Measurements from ENCODE around the gene KEAP1.

The KEAP1 gene

DNA sequence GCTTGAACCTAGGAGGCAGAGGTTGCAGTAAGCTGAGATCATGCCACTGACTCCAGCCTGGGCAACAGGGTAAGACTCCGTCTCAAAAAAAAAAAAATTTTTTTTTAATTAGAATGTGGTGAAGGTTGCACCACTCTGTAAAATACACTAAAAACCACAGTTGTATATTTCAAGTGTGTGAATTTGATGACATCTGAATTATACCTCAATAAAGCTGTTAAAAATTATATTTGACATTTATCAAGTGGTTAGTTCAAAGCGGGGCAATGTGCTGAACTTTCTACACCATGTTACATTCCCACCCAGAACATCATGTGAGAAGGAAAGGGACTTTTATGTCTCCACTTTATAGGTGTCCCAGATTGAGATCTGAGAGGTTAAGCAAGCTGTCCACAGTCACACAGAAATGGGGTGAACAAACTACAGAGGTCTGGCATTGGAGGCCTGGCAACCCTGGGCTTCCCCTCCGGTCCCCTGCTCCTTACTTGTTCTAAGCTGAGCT lies 20.0 kb upstream of the KEAP1 start:
- no peak for DNase-seq (ENCODE audit: low read depth in 2 of 2)

DNA sequence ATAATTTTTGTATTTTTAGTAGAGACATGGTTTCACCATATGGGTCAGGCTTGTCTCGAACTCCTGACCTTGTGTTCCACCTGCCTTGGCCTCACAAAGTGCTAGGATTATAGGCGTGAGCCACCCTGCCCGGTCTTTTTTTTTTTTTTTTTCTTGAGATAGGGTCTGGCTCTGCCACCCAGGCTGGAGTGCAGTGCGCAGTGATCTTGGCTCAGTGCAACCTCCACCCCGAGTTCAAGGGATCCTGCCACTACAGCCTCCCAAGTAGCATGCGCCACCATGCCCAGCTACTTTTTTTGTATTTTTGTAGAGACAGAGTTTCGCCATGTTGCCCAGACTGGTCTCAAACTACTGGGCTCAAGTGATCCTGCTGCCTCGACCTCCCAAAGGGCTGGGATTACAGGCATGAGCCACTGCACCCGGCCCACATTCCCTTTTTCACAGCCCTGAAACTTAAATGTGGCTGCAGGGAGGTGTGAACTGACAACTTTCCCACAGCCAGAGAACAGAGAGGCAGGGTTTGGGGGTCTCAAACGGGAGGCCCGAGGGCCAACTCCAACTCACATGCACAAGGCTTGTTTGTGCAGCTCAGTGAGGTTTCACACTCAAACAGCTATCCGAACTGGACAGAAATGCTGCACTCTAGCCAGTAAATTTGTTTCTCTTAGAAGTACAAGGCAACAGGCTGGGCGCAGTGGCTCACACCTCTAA lies 18.5 kb upstream of the KEAP1 start:
- DNase-seq (ENCODE audit: low read depth in 2 of 2): no peak

DNA sequence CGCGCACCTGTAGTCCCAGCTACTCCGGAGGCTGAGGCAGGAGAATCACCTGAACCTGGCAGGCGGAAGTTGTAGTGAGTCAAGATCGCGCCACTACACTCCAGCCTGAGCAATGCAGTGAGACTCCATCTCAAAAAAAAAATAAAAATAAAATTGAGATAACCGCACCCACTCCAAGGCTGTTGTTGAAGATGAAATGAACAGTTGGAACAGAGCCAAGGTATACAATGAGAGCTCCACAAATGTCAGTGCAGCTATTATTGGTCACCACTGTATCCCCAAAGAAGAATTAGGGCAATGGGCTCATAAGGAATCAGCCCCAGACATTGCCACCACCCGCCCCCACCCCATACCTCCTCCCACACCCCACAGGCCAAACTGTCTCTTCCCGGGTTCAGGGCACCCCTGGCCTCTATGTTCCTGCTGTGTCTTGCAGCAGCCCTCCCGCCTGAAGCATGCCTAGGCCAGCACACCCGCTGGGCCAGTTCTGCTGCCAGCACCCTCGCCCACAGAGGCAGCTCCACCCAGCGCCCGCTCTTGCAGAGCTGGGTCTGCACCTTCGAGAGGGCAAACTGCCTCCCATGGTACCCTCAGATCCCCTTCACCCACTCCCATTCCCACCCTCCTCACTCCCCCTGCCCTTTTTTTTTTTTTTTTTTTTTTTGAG lies 17.6 kb upstream of the KEAP1 start:
- no peak for DNase-seq (ENCODE audit: low read depth in 2 of 2)

DNA sequence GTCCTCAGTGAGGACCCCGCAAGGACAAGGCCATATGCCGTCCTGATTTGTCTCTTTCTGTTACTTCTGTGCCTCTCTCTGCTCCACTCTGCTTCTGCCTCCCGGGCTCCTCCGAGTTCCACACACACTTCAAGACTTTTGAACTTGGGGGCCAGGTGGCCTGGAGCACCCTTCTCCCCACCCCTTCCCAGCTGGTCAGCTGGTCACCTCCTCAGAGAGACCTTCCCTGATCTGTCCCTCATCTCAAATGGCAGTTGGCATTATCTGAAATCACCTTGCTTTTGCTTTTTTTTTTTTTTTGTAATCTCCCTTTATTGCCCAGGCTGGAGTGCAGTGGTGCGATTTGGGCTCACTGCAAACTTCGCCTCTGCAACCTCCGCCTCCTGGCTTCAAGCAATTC lies 16.3 kb upstream of the KEAP1 start:
- DNase-seq (ENCODE audit: low read depth in 2 of 2): no peak

DNA sequence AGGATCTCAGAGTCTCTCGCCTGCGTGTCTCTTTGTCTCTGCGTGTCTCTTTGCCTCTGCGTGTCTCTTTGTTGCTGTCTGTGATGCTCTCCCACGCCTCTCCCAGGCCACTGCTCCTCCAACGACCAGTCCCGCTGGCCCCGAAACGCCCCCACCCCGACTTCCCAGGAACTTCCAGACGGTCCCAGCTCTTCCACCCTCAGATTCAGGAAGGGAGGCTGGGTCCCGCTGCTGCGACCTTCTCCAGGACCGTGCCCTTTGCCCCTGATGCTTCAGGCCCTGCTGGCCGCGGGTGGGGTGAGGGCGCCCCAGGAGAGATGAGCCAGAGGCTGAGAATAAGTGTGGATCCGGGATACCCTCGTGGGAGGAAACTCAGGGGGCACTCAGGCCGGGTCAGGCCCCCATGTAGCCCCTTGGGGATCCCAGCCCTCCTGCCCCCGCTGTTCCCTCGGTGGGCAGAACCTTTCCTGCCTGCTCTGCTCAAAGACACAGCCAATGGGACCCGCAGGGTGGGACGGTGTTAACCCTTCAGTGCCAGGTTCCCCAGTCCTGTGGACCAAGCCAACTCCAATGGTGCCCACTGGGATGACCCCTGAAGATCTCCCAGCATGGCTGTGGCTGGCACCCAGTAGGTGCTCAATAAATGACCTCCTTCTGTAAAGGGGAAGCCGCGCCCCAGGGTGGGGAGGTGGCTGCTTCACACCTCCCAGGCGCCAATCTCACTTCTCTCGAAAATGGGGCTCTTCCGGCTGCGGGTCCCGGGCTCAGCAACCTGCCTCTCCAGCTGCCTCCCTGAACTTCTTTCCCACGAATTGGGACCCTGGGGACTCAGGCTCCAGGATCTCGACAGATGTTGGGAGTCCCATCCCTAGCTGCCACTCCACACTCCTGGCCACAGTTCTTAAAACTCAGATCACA lies 15.5 kb upstream of the KEAP1 start:
- no peak for DNase-seq (ENCODE audit: low read depth in 2 of 2)

DNA sequence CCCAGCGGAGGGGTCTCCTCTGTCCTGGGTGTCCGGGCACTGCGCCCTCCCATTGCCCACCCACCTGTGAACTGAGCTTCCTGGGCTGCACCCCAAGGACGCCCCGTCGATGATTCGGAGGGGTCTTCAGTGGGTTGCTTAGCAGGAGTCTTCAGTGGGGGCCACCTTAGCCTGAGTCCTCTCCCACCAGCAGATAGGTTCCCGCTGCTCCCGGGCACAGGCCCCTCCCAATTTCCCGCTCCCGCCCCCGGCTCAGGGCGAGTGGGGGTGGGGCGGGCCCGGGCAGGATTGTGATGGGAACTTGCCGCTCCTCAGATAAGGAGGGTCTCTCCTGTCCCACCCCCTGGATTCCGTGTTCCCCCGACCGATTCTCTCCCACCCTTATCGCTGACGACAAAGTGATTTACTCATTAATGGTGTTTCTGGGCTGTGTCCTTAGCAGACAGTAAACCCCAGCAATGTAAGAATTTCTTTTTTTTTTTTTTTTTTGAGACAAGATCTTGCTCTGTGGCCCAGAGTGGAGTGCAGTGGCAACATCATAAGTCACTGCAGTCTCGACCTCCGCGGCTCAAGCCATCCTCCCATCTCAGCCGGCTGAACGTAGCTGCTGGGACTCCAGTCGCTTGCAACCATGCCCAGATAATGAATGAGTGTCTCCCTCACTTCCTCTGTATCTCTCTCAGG lies 14.7 kb upstream of the KEAP1 start:
- DNase-seq (ENCODE audit: low read depth in 2 of 2): no peak

DNA sequence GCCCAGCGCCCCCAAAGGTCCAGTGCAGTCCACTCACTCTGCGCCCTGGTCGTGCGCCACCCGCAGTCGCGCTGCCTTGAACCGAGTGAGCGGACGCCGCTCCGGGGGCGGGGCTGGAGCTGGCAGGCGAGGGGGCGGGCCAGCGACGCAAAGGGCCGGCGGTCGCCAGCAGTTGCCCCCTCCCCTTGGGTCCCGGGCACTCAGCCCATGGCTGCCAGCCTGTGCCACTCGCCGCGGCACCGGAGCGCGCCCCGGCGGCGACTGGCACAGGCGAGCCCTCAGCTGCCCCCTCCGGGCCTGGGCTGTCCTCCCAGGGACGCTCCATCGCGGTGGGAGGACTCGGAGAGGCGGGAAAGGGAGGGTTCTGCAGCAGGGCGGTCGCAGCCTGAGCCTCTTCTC lies 14.2 kb upstream of the KEAP1 start, which contains the start of gene S1PR5:
Gene S1PR5, minus strand, starts transcription at position 87 of the 399 bp plus-strand sequence. CDS start 2,436 bp downstream, outside the sequence.
- no peak for DNase-seq (ENCODE audit: low read depth in 2 of 2)

DNA sequence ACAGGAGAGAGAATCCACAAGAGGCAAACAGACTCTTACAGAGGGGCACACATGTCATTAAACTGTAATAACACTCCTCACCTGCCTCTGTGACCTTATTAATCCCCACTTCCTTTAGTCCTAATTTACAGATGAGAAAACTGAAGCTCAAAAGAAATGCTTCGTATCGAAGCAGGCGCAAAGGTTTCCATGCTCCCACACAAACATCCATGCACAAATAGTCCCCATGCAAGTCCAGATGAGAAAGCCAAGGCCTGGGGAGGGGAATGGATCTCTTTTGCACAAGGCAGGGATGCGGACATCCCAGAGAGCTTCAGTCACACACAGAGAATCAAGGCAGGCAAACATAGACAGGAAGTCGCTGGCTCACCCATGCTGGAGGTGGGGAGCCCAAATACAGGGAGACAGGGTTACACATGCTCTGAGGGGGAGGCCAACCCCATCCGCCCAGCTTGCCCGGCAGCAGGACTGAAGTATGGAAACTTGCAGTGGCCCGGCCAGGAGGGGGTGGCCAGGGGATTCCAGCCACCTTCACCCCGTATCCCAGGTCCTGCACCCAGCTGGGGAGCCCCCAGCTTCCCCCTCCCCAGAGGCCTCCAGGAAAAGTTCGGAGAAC lies 13.6 kb upstream of the KEAP1 start:
- DNase-seq (ENCODE audit: low read depth in 2 of 2): no peak

DNA sequence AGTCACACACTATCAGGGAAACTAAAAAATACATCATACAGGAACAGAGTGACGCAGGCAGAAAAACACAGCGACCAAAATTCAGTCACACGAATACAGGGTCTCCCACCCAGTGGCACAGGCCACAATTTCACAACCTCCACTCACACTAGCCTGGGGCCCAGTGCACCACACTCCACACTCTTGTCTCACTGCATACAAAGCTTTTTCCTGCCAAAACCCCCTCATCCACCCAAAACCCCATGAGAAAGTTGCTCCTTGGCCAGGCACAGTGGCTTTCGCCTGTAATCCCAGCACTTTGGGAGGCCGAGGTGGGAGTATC lies 12.9 kb upstream of the KEAP1 start:
- DNase-seq (ENCODE audit: low read depth in 2 of 2): no peak

DNA sequence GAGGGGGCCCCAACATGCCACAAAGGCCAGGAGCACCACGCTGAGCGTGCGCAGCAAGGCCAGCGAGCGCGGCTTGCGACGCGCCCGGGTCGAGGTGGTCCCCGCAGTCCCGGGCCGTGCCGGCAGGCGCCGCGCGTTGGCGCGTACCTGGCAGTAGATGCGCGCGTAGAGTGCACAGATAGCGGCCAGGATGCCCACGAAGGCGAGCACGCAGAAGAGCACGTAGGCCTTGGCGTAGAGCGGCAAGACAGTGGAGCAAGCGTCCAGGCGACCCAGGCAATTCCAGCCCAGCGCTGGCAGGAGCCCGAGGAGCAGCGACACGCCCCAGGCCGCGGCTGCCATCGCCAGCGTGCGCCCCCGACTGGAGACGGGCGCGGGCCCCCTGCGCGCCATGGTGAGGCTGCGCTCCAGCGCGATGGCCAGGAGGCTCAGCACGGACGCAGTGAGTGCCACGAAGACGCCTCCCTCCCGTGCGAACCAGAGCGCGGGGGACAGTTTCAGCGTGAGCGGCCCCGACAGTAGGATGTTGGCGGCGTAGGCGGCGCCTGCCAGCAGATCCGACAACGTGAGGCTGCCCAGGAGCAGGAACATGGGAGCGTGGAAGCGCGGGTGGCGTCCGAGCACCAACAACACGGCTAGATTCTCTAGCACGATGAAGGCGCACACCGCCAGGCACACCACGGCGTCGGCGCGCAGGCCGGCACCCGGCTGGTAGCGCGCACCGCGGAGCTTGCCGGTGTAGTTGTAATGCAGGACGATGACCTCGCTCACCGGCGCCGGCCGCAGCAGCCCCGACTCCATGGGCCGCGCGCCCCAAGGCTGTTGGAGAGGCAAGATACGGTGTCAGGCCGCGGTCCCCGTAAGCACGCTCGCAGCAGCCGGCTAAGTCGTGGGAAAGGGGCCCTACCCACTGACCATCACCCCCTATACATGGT lies 11.3 kb upstream of the KEAP1 start:
- DNase-seq (ENCODE audit: low read depth in 2 of 2): no peak

DNA sequence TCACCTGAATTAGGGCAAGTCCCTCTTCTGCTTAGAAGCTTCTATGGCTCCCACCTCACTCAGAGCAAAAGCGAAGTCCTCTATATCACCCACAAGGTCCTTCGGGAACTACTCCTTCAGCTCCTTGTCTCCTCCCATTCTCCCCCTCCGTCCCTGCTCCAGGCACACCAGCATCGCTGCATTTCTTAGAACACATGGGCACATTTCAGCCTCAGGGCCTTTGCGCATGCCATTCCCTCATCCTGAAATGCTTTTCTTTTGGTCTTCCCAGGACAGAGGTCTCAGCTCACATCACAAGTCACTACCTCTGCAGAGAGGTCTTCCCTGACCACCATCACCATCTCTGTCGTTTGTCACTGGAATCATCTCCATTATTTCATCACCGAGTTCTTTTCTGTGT lies 10.1 kb upstream of the KEAP1 start:
- no peak for DNase-seq (ENCODE audit: low read depth in 2 of 2)

DNA sequence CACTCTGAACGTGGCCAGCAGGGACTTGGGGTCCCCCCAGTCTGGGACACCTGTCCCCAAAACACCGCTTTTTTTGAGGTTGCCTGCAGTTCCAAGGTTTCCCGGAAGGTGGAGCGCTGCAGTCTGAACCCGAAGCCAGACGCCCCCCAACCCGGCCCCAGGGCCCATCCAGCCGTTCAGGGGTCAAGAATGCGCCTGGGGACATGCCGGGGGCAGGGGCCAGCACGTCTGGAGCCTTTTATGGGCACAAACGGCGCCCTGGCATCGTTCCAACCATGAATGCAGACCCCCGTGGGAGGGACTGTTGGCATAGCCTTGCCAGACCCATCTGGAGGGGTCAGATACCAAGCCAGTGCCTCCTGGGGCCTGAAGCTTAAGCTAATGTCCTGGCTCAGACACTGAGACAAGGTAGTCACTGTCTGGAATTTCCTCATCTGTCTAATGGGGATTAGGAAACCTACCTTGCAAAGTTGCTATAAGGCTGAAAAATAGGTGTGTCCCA lies 7.2 kb upstream of the KEAP1 start:
- DNase-seq (ENCODE audit: low read depth in 2 of 2): peak; percentile 35 to 50

DNA sequence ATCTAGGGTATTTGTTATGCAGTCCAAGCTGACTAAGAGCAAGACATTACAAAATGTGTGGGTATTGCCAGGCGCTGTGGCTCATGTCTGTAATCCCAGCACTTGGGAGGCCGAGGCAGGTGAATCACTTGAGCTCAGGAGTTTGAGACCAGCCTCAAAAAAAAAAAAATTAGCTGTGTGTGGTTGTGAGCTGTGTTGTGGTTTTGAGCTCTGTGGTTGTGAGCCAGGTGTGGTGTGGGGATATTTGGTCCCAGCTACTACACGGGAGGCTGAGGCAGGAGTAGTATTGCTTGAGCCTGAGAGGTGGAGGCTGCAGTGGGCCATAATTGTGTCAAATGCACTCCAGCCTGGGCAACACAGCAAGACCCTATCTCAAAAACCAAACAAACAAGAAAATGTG lies 5.6 kb upstream of the KEAP1 start:
- DNase-seq (ENCODE audit: low read depth in 2 of 2): no peak

DNA sequence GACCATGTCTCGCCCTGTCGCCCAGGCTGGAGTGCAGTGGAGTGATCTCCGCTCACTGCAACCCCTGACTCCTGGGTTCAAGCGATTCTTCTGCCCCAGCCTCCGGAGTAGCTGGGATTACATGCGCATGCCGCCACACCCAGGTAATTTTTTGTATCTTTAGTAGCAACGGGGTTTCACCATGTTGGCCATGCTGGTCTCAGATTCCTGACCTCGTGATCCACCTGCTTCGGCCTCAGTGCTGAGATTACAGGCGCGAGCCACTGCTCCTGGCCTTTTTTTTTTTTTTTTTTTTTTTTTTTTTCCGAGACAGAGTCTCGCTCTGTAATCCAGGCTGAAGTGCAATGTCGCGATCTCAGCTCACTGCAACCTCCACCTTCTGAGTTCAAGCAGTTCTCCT lies 4.9 kb upstream of the KEAP1 start:
- DNase-seq (ENCODE audit: low read depth in 2 of 2): no peak

DNA sequence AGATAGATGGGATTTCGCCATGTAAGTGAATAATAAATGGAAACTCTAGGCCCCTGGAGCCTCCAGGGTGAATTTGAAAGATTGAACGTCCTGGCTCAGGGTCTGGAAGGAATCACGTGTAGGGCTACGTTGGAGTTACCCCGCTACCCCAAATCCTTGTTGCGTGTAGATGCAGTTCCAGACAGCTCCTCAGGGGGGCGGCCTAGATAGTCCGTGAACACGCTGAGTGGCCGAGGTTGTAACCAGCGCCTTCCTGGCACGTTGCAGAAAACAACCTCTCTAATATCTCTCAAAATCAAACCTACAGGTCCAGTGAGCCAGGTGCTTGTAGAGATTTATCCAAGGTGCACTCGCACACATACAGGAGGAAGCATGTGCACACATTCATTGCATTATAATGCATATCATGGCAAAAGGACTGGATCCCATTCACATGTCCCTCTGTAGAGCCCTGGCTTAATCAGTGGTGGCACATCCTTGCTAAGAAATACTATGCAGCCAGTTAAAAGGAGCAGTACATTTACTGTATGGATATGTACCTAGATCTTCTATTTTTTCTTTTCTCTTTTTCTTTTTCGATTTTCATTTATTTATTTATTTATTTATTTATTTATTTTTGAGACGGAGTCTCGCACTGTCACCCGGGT lies 2.5 kb upstream of the KEAP1 start:
- peak; percentile 85 to 86 for DNase-seq (ENCODE audit: low read depth in 2 of 2)

DNA sequence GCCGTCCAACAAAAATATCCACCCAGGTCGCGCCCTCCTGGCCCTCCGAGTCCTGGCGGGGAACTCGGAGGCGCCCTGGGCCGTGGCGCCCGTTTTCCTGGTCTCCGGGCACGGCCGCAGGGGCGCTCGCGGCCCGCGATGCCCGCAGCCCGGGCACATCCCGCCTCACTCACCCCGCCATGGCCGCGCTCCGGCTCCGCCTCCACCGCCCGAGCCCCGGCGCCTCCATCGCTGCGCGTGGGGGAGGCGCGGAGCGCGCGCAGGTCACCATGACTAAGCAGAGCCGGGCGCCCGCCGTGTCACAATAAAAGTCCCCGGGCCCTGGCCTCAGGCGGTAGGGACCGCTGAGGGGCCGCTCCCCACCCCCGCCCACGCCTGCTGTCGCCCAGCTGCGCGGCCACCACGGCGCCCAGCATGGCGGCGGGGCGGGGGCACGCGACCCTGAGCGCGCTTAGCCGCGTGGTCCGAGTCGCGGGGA lies 593 bp downstream of the KEAP1 start:
- DNase-seq (ENCODE audit: low read depth in 2 of 2): peak; percentile 83 to 87

DNA sequence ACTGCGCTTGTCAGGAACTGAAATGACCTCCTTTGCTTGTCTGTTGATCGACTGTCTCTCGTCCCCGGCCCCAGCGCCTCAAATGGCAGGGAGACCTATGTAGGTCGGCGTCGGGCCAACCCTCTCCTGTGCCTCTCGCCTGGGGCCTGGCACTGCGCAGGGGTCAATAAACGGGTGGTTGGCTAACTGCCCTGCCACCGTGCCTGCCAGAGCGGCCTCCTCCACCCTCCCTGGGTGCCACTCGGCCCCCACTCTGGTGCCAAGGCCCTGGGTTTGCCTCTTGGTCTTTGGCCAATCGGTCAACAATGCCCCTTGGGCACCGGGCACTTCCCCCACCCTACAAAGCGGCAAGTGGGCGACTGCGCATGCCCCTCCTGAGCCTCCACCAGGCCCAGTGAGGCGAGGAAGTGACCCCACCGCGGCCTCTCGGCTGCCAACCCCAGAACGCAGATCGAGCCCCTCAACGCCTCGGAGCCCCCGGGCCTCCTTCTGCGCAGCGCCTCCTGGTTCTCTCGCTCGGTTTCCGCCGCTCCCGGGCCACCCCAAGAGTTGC lies 1.1 kb downstream of the KEAP1 start:
- DNase-seq (ENCODE audit: low read depth in 2 of 2): peak; percentile 21 to 31

DNA sequence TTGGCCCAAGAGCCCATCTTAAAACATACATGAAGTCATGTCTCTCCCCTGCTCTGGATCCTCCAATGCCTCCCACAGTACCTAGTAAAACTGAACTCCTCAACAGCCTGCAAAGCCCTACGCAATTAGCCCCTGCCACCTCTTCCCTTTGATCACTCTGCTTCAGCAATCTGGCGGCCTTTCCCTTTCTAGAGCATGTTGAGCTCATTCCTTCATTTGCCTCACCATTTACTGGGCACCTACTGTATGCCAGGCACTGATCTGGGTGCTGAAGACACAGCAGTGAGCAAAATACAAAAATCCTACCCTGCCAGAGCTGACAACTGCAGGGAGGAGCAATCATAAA lies 2.9 kb downstream of the KEAP1 start:
- DNase-seq (ENCODE audit: low read depth in 2 of 2): no peak

DNA sequence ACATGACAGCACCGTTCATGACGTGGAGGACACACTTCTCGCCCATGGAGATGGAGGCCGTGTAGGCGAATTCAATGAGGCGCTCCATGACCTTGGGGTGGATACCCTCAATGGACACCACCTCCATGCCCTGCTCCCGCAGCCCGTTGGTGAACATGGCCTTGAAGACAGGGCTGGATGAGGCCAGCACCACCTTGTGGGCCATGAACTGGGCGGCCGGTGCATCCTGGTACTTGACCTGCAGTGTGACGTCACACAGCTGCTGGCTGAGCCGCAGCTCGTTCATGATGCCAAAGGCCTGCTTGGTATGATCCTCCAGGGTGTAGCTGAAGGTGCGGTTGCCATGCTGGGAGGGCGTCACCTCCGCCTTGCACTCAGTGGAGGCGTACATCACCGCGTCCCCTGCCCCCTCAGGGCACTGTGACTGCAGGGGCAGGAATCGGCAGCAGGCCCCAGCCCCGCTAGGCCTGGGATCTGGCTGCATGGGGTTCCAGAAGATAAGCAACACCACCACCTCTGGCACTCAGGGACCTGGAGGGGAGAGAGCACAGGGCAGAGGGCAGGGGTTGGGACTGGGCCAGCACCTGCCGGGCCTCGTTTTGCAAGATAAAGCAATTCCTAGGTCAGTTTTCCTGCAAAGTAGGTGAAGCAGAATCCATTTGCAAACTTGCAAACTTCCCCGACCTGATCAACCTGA lies 3.5 kb downstream of the KEAP1 start:
- DNase-seq (ENCODE audit: low read depth in 2 of 2): no peak

Data from activated CD4-positive, alpha-beta T cell treated with anti-CD3 and anti-CD28 coated beads for 24 hours (primary cell).